ENCODE results near the gene DDT.
"Not testable (repeated sequence)": the region's sequence is repeated elsewhere in the genome, so short reads cannot be mapped to it uniquely, and the experiment has no call there.

DDT gene

DNA sequence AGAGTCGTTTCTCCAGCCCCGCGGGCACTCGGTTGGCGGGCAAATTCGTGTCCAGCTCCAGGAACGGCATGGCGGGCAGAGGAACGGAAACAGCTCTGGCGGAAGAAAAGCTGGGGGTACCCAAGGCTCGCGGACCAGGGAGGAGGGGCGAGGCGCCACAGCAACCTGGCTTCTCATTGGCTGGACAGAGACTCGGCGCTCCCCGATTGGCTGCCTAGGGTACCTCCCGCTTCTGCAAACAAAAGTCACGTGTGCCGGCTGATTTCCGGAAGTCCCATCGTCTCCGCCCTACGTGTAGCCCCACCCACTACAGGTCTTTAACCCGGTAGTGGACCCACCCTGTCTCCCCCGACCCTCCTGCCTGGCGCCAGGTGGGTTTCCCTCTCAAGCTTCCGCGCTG, at the start of gene DDT:
DDT (minus strand) TSS at position 97 of the 400 bp plus-strand sequence; CDS start at position 70, 27 bp downstream.
- not testable (repeated sequence) for DNase-seq (ENCODE audit: low read depth in 3 of 3, low spot score in 1 of 3)

DNA sequence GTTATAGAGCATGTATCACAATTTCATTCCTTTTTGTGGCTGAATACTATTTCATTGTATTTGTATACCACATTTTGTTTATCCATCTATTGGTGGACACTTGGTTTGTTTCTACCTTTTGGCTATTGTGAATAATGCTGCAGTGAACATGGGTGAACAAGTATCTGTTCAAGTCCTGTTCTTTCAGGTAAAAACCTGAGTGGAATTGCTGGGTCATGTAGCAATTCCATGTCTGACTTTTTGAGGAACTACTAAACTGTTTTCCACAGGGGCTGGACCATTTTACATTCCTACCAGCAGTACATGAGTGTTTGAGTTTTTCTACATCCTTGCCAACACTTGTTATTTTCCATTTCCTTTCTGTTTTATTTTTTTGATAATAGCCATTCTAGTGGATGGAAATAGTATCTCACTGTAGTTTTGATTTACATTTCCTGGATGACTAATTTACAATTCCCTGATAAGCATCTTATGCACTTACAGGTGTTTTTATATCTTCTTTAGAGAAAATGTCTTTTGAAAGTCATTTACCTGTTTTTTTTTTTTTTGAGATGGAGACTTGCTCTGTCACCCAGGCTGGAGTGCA, 49.1 kb upstream of the DDT start:
- no peak for DNase-seq (ENCODE audit: low read depth in 3 of 3, low spot score in 1 of 3)

DNA sequence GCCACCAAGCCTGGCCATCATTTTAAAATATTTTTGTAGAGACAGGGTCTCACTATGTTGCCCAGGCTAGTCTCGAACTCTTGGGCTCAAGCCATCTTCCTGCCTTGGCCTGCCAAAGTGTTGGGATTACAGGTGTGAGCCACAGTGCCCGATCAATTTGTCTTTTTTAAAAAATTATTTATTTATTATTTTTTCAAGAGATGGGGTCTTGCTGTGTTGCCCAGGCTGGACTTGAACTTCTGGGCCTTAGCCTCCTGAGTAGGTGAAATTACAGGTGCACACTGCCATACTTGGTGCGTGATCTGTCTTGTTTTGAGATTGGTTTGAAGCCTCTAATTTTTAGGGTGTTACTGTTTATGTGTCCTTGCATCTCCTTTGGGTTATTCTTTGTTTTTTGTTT, 47.1 kb upstream of the DDT start:
- no peak for DNase-seq (ENCODE audit: low read depth in 3 of 3, low spot score in 1 of 3)

DNA sequence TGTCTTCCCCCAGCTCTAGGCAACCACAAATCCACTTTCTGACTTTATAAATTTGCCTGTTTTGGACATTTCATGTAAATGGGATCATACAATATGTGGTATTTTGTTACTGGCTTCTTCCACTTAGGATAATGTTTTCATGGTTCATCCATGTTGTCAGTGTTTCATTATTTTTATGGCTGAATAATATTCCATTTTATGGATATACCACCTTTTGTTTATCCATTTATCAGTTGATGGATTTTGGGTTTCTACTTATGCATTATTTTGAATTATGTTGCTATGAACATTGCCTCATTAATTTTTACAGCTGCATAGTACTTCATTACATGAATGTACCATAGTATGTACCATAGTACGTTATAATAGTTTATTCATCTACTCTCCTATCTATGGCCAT, 41.9 kb upstream of the DDT start:
- DNase-seq (ENCODE audit: low read depth in 3 of 3, low spot score in 1 of 3): no peak

DNA sequence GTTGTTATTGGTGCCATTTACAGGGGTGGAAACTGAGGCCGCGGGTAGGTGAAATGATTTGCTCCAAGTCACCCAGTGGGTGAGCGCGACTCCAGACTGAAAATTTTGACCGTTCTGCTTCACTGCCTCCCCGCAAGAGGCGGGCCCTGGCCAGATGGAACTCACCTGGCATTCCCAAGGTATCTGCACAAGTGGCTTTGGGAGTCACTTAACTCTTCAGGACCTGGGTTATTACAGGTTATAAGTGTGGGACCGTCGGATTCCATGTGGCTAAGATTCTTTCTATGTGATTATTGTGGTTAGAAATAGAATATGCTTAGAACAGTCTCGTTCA, 37.5 kb upstream of the DDT start:
- no peak for DNase-seq (ENCODE audit: low read depth in 3 of 3, low spot score in 1 of 3)

DNA sequence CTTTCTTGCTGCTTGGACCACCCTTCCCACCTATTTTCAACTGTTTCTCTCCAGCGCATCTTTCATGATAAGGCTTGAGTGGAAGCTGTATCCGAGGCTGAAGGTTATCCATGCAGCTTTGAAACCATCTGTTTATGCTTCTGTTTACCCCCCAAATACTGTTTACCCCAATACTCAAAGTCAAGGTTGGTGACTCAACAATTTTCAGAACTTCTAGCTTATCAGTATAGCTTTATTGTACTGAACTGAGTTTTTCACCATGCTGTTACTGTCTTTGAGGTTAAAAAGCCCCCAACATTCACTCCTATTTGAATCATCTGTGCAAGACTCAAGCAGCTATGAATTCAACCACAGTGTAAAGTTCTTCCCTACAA, 35.8 kb upstream of the DDT start:
- no peak for DNase-seq (ENCODE audit: low read depth in 3 of 3, low spot score in 1 of 3)

DNA sequence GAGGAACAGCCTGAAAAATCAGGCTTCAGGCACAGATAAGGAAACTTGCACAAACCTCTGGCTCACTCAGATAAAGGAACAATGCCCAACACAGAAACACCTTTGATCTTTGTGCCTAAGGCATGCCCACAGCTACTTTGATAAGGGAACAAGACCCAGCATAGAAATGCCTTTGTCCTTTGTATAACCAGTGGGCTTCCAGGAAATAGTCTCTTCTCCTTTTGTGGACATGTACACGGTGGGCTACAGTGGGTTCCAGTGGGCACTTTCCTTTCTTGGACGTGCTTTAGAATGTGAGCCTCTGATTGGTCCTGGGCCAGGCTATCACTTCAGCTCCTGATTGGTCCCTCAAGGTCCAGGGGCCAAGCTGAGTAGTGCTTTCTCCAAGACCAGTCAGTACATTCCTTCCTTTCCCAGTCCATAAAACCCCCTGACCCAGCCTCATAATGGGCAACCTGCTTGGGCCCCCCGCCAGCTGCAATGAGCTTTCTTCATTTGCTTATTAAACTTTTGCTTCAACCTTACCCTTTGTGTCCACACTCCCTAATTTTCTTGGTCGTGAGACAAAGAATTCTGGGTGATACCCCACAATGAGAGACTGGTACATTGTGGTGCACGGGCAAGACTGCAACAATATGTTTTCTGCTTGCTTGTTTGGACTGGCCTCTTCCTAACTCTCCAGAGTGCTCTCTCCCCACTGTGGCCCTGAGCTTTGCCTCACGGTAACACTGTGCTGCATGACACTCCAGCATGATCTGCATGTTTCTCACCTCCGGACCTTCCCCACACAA, 35.2 kb upstream of the DDT start:
- no peak for DNase-seq (ENCODE audit: low read depth in 3 of 3, low spot score in 1 of 3)

DNA sequence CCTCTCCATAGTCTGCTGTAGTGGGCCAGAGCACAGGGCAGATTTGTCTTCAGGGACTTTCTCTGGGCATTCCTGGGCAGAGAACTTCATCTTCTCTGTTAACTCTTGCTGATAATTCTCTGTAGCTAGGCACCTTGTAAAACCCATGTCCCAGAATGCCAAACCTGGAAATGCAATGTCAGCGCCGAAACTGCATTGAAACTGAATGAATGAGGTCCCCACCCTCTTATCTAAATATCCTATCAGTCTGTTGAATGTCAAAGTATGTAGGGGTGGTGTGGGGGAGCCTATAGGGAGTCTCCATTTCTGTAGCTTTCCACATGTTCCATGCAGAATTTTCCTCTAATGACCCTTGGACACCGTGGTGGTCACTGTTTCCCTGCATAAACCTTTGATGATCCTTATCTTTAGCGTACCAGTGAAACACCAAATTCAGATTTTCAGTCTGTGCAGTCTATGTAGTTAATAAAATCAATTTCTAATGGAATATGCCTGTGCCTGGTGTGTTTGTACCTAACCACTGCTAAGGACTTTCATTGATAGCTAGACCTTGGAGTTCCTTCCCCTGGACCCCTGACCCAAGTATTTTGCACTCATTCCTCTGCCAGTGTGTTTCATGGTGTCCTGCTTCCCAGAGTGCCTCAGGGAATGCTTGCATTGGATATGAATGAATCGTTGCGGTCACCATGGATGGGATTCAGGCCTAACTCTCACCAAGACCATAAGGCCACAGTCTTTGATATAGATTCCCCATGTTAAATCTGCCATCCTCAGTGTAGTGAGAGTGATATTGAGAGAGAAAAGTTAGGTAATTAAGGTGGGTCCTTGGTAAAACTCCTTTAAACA, 34.4 kb upstream of the DDT start:
- DNase-seq (ENCODE audit: low read depth in 3 of 3, low spot score in 1 of 3): no peak

DNA sequence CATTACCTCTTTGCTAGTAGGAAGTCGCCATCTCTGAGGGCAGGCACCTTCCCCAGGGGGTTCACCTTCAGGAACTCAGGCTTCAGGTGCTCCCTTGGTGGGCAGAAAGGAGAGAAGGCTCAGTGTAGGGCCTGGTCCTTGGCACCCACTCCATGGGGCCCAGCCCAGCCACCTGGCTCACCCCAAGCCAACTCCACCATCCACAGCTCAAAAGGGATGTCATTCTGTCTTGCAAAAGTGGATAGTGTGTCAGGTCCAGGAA, 33.7 kb upstream of the DDT start:
- DNase-seq (ENCODE audit: low read depth in 3 of 3, low spot score in 1 of 3): no peak

DNA sequence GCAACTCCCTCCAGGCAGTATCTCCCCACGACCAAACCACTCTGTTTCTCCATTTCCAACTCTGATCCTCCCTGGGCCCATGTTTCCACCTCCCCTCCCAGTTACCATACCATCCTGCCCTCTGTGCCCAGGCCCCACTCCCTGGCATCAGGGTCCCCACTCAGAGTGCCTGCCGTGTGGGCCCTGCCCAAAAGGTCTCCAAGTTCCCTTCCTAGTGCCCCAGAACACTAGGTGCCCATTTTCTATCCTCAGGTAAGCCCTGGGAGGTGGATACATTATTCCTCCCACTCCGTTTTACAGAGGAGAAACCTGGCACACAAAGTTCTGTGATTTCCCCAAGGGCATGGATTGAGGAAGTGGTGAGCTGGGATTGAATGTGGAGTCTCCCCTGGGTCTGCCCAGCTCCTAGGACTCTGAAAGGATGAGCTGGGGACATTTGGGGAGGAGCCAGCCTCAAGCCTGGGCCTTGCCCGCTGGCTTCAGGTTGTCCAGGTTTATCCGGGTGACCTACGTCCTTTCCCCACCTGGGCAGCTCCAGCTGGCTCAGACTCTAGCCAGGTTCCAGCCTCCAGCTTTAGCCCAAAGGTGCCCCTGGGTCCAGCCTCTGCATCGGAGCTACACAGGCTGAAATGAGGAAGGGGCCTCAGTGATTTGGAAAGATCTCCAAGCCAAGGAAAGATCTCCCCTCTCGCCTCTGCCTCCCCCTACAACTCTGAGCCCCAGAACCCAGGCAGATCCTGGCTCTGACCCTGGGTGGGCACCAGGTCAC, 33.2 kb upstream of the DDT start:
- DNase-seq (ENCODE audit: low read depth in 3 of 3, low spot score in 1 of 3): no peak

DNA sequence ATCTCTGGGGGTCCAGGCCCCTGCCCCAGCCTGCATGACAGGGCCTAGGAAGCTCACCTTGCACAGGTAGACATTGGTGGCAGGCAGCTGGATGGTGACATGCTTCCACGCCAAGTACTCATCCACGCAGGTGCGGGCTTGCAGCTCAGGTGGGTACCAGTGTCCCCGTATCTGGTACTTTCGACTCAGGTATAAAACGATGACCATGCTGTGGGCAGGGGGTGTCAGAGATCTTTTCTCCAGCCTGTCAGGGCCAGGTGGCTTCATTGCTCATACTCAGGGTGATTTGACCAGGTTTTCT, 32.6 kb upstream of the DDT start:
- DNase-seq (ENCODE audit: low read depth in 3 of 3, low spot score in 1 of 3): no peak

DNA sequence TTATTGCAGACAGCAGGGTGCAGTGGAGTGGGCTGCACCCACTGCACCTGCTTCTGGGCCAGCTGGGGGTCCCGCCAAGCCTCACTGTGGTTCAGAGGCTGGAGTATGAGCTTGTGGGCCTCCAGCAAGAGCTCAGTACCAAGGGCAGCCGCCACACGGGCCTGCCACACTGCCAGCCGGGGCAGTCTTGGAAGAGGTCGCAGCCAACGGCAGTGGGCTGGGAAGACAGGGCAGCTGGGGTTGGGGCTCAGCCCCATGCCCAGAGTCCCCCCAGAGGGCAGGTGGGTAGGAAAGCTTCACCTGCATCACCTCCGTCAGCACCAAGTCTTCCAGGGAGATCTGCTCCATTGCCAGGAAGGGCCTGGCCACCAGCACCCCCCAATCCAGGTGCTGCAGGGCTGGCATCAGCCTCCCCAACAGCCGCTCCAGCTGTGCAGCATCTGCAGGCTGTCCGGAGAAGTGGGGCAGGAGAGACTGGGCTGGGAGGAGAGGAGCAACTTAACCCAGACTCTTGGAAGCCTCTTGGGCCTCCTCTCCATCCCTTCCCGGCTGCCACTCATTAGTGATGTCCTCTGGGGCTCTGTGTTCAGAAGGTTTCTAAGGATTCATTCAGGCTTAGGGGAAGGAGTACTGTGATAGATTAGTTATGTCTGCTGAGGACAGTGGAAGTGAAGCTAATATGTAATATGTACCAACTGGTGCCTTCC, 32.1 kb upstream of the DDT start:
- no peak for DNase-seq (ENCODE audit: low read depth in 3 of 3, low spot score in 1 of 3)

DNA sequence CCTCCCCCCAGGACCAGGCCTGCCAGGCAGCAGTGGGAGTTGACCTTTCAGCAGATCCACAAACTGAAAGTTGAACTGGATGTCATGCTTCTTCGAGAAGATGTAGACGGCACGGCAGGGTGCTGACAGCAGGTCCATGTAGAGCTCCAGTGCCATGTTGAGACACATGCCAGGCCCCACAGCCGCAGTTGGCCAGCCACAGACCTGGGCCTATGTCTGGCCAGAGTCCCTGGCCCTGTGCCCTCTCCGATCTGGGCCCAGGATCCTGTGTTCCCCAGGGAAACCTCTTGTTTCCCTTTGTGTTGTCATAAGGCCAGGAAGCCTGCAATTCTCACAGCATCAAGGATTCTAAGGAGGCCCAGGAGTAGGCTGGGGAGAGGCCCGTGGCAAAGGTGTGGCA, 31.0 kb upstream of the DDT start, which contains the start of gene GSTT4:
GSTT4 (minus strand) TSS at position 253 of the 400 bp plus-strand sequence; CDS start at position 156, 97 bp downstream.
- no peak for DNase-seq (ENCODE audit: low read depth in 3 of 3, low spot score in 1 of 3)

DNA sequence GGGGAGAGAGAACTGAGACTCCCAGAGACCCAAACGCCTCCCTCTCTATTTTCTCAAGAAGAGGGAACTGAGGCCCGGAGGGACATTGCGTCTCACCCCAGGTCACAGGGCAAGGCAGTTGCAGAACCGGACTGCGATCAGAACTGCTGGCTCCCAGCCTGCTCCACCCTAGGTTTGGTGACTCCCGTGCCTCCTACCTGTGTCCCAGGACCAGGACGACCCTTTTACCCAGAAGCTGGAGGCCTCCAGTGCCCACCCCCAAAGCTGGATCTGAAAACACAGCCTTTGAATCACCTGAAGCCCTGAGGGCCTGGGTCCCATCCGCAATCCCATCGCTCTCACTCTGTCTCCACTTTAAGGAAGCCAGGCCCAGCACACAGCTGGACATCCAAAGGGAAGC, 29.6 kb upstream of the DDT start:
- no peak for DNase-seq (ENCODE audit: low read depth in 3 of 3, low spot score in 1 of 3)

DNA sequence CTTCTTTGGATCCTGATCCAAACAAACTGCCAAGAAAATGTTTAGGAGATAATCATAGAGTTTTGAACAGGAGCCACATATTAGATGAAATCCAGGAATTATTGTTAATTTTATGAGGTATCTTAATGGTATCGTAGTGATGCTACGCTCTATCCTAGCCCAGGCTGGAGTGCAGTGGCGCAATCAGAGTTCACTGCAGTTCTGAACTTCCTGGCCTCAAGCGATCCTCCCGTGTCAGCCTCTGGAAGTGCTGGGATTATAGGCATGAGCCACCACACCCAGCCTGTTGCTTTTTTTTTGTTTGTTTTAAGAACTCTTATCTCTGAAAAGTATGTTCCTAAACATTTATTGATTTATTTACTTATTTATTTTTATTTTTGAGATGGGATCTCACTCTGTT, 28.6 kb upstream of the DDT start:
- no peak for DNase-seq (ENCODE audit: low read depth in 3 of 3, low spot score in 1 of 3)

DNA sequence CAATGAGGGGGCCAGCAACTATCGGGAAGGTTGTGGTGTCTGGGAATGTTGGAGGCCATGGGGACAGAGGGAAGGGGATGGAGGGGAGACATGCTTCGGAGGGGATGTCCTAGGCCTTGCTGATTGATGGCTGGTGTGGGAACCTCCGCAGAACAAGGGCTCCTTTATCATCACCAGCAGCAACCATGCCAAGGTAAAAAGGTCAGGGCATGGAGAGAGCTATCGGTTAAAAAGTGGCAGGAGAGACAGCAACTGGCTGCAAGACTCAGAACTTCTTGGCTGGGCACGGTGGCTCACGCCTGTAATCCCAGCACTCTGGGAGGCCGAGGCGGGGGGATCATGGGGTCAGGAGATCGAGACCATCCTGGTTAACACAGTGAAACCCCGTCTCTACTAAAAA, 28.0 kb upstream of the DDT start:
- DNase-seq (ENCODE audit: low read depth in 3 of 3, low spot score in 1 of 3): no peak

DNA sequence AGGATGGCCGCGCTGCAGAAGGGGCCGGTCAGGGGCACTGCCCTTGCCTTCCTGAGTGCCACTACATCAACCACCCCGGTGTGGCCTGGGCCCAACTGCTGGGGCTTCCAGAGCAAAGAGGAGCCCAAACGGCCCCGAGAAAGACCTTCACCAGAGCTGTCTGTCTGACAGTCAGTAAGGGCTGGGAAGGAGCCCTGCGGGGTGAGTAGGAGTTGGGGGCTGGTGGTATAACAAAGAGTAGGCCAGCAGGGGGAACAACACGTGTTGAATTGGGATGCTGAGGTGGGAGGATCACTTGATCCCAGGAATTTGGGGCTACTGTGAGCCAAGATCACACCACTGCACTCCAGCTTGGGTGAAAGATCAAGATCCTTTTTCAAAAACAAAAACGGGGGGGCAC, 27.1 kb upstream of the DDT start:
- DNase-seq (ENCODE audit: low read depth in 3 of 3, low spot score in 1 of 3): no peak

DNA sequence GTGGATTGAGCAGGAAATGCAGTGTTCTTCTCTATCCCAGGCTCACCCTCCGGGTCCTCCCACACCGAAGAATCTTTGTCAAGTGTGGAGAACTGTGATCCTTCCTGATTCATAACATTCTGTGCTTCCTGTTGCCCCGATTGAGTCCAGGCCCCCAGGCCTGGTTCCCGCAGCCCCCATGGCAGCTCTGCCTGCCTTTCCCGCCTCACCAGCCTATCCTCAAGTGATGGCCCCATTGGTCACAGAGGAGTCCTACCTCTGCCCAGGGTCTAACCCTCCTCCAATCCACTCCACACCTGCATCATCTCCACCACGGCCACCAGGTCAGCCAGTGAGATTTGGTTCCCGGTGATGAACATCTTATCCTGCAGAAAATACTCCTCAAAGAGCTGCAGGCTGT, 25.5 kb upstream of the DDT start:
- DNase-seq (ENCODE audit: low read depth in 3 of 3, low spot score in 1 of 3): not testable (repeated sequence)

DNA sequence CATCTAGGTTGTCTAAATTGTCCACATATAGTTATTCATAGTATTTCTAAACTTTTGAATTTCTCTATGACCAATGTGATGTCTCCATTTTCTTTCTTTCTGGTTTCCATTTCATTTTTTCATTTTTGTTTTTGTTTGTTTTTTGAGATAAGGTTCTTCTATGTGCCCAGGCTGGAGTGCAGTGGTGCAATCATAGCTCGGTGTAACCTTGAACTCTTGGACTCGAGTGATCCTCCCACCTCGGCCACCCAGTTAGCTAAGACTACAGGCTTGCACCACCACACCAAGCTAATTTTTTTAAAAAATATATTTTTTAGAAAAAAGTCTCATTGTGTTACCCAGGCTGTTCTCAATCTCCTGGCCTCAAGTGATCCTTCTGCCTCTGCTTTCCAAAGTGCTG, 22.9 kb upstream of the DDT start:
- DNase-seq (ENCODE audit: low read depth in 3 of 3, low spot score in 1 of 3): no peak

DNA sequence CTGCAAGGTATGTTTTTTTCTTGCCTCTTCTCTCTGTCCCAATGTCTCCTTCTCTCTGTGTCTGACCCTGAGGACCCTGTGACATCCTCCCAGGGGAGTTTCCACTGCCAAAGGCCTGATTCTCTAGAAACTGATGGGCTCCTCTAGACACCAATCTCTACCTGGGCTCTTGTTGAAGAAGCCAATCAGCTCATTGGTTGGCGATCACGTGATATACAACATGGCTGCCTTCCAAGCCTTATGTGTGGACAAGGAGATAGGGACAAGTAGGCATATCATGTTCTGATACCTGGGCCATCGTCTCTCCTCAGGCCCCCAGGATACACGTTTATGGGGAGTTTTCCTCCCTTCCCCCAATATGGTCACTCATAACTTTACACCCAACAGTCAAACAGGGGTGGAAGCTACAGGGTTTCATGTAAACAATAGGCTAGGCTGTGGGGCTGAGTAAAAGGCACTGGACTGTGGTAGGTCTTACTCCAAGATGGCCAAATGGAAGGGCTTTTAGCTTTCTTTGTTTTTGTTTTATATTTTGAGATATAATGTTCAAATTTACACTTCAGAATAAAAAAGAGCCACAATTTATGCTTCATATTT, 19.4 kb upstream of the DDT start:
- DNase-seq (ENCODE audit: low read depth in 3 of 3, low spot score in 1 of 3): not testable (repeated sequence)

DNA sequence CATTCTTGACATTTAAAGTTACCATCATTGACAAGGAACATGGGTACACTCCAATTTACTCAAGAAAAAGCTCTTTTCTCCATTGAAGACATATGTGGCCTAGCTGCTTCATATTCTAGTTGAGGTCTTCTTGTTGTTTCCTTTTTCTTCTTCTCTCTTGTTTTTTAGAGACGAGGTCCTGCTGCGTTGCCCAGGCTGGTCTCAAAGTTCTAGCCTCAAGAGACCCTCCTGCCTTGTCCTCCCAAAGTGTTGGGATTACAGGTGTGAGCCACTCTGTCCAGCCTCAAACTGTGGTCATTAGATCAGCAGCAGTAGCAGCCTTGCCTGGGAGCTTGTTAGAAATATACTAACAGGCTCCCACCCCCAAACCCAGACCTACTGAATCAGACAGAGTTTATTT, 18.8 kb upstream of the DDT start:
- DNase-seq (ENCODE audit: low read depth in 3 of 3, low spot score in 1 of 3): not testable (repeated sequence)
